ENCODE data around the gene CROCC. TPM values are rescaled to one million over a fixed set of nuclear protein-coding genes. Genes with fewer than 3 reads are reported as not detected.
"Not testable (repeated sequence)": the region's sequence is repeated elsewhere in the genome, so short reads cannot be mapped to it uniquely, and the experiment has no call there.

Gene CROCC
- total and polyA plus RNA-seq, 2 experiments from 2014 or later = 15.1 to 106 TPM

DNA sequence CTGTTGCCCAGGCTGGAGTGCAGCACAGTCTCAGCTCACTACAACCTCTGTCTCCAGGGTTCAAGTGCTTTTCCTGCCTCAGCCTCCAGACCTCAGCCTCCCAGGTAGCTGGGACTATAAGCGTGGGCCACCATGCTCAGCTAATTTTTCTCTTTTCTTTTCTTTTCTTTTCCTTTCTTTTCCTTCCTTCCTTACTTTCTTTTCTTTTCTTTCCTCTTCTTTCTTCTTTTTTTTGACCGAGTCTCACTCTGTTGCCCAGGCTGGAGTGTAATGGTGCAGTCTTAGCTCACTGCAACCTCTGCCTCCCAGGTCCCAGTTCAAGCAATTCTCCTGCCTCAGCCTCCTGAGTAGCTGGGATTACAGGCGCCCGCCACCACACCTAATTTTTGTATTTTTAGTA, 42.4 kb downstream of the CROCC start:
- not testable (repeated sequence) for H3K4me2 ChIP-seq; H4K20me1 ChIP-seq (replicated peaks; ENCODE audit: insufficient read depth); ATAC-seq; H3K9me3 Mint-ChIP-seq; H3K79me2 ChIP-seq (replicated peaks; ENCODE audit: insufficient read depth); H2AFZ ChIP-seq; H3K4me3 Mint-ChIP-seq; H3K4me1 Mint-ChIP-seq; H3K36me3 ChIP-seq (ENCODE audit: insufficient read depth); H3K27ac ChIP-seq (ENCODE audit: low read depth); H3K27ac Mint-ChIP-seq; DNase-seq (ENCODE audit: low spot score); H3K4me1 ChIP-seq (ENCODE audit: insufficient read depth); H3K27me3 ChIP-seq (ENCODE audit: insufficient read depth); H3K27me3 Mint-ChIP-seq (ENCODE audit: insufficient read depth, low read depth, poor library complexity); H3K4me3 ChIP-seq; H3K9me2 ChIP-seq (ENCODE audit: insufficient read depth)
- peaks cover 37% of the 10 kb centered on the region for H3K36me3 Mint-ChIP-seq (ENCODE audit: low read depth)
- peaks cover 14% of the 10 kb centered on the region; the same call in 1 of the 2 replicates for H3F3A ChIP-seq (replicated peaks; ENCODE audit: low read depth)

DNA sequence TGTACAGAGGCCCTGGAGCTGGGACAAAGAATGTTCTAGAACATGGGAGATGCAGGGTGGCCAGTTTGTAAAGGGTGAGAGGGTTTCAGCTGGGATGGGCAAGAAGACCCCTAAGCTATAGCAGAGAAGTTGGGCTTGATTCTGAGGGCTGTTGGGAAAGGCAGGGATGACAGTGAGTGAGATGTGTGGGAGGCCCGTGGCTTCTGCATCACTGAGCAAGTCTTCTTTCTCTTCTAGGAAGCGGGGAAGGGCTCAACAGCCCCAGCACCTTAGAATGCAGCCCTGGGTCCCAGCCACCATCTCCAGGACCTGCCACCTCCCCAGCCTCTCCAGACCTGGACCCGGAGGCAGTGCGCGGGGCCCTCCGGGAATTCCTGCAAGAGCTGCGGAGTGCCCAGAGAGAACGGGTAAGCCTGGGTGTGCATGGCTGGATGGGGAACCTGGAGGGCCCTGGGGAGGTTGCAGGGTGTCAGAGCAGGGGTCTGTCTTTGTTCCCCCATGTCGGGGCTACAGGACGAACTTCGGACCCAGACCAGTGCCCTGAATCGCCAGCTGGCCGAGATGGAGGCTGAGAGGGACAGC, 43.8 kb downstream of the CROCC start:
- H3K27me3 Mint-ChIP-seq (ENCODE audit: insufficient read depth, low read depth, poor library complexity) = peaks cover 11% of the 10 kb centered on the region
- no peaks in the 10 kb centered on the region for H3K9me3 Mint-ChIP-seq
- Histone ChIP-seq H3K79me2 (replicated peaks; ENCODE audit: insufficient read depth) (0 out of 2 replicates have a peak, but pooled peaks cover 2% of the 10 kb centered on the region), H3K4me2 (no peak overlapping the region), H3K9me2 (ENCODE audit: insufficient read depth) (no peaks in the 10 kb centered on the region), H3K4me1 (ENCODE audit: insufficient read depth) (no peaks in the 10 kb centered on the region; the same call in 1 of the 2 replicates), H3K27me3 (ENCODE audit: insufficient read depth) (no peaks in the 10 kb centered on the region), H3K36me3 (ENCODE audit: insufficient read depth) (peaks cover 3% of the 10 kb centered on the region; the same call in 1 of the 2 replicates), H4K20me1 (replicated peaks; ENCODE audit: insufficient read depth) (0 out of 2 replicates have a peak, but pooled peaks cover 3% of the 10 kb centered on the region), H2AFZ (no peak overlapping the region), H3K4me3 (no peak overlapping the region), H3F3A (replicated peaks; ENCODE audit: low read depth) (peaks cover 2% of the 10 kb centered on the region; the same call in 1 of the 2 replicates), H3K27ac (ENCODE audit: low read depth) (no peak overlapping the region)
- H3K4me3 Mint-ChIP-seq = no peak overlapping the region
- H3K4me1 Mint-ChIP-seq = peaks cover under 1% of the 10 kb centered on the region; the same call in 2 of the 3 replicates
- no peak overlapping the region for H3K27ac Mint-ChIP-seq
- ATAC-seq (no peak), DNase-seq (ENCODE audit: low spot score) (no peak)
- peaks cover 35% of the 10 kb centered on the region for H3K36me3 Mint-ChIP-seq (ENCODE audit: low read depth)
- TF ChIP-seq EZH2 (IDR thresholded peaks at IDR 0.05; ENCODE audit: low read depth, unreplicated experiment) (no peak), STAT1 (IDR thresholded peaks at IDR 0.05; ENCODE audit: unreplicated experiment) (no peak), POLR2AphosphoS5 (IDR thresholded peaks at IDR 0.05; ENCODE audit: low read depth) (no peak), JUNB (IDR thresholded peaks at IDR 0.05; ENCODE audit: unreplicated experiment) (no peak), ZNF114 (CRISPR knock-in tag; IDR thresholded peaks at IDR 0.05) (no peak)
- TF ChIP-seq, protein P1, sequence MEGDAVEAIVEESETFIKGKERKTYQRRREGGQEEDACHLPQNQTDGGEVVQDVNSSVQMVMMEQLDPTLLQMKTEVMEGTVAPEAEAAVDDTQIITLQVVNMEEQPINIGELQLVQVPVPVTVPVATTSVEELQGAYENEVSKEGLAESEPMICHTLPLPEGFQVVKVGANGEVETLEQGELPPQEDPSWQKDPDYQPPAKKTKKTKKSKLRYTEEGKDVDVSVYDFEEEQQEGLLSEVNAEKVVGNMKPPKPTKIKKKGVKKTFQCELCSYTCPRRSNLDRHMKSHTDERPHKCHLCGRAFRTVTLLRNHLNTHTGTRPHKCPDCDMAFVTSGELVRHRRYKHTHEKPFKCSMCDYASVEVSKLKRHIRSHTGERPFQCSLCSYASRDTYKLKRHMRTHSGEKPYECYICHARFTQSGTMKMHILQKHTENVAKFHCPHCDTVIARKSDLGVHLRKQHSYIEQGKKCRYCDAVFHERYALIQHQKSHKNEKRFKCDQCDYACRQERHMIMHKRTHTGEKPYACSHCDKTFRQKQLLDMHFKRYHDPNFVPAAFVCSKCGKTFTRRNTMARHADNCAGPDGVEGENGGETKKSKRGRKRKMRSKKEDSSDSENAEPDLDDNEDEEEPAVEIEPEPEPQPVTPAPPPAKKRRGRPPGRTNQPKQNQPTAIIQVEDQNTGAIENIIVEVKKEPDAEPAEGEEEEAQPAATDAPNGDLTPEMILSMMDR (conservative IDR thresholded peaks at IDR 0.05; ENCODE audit: low read depth in 2 of 2) = no peak
- TF ChIP-seq, protein P2, sequence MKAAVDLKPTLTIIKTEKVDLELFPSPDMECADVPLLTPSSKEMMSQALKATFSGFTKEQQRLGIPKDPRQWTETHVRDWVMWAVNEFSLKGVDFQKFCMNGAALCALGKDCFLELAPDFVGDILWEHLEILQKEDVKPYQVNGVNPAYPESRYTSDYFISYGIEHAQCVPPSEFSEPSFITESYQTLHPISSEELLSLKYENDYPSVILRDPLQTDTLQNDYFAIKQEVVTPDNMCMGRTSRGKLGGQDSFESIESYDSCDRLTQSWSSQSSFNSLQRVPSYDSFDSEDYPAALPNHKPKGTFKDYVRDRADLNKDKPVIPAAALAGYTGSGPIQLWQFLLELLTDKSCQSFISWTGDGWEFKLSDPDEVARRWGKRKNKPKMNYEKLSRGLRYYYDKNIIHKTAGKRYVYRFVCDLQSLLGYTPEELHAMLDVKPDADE (IDR thresholded peaks at IDR 0.05) = no peak
- TF ChIP-seq, protein P3, sequence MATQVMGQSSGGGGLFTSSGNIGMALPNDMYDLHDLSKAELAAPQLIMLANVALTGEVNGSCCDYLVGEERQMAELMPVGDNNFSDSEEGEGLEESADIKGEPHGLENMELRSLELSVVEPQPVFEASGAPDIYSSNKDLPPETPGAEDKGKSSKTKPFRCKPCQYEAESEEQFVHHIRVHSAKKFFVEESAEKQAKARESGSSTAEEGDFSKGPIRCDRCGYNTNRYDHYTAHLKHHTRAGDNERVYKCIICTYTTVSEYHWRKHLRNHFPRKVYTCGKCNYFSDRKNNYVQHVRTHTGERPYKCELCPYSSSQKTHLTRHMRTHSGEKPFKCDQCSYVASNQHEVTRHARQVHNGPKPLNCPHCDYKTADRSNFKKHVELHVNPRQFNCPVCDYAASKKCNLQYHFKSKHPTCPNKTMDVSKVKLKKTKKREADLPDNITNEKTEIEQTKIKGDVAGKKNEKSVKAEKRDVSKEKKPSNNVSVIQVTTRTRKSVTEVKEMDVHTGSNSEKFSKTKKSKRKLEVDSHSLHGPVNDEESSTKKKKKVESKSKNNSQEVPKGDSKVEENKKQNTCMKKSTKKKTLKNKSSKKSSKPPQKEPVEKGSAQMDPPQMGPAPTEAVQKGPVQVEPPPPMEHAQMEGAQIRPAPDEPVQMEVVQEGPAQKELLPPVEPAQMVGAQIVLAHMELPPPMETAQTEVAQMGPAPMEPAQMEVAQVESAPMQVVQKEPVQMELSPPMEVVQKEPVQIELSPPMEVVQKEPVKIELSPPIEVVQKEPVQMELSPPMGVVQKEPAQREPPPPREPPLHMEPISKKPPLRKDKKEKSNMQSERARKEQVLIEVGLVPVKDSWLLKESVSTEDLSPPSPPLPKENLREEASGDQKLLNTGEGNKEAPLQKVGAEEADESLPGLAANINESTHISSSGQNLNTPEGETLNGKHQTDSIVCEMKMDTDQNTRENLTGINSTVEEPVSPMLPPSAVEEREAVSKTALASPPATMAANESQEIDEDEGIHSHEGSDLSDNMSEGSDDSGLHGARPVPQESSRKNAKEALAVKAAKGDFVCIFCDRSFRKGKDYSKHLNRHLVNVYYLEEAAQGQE (IDR thresholded peaks at IDR 0.05; ENCODE audit: unreplicated experiment) = no peak
- TF ChIP-seq, protein P4, sequence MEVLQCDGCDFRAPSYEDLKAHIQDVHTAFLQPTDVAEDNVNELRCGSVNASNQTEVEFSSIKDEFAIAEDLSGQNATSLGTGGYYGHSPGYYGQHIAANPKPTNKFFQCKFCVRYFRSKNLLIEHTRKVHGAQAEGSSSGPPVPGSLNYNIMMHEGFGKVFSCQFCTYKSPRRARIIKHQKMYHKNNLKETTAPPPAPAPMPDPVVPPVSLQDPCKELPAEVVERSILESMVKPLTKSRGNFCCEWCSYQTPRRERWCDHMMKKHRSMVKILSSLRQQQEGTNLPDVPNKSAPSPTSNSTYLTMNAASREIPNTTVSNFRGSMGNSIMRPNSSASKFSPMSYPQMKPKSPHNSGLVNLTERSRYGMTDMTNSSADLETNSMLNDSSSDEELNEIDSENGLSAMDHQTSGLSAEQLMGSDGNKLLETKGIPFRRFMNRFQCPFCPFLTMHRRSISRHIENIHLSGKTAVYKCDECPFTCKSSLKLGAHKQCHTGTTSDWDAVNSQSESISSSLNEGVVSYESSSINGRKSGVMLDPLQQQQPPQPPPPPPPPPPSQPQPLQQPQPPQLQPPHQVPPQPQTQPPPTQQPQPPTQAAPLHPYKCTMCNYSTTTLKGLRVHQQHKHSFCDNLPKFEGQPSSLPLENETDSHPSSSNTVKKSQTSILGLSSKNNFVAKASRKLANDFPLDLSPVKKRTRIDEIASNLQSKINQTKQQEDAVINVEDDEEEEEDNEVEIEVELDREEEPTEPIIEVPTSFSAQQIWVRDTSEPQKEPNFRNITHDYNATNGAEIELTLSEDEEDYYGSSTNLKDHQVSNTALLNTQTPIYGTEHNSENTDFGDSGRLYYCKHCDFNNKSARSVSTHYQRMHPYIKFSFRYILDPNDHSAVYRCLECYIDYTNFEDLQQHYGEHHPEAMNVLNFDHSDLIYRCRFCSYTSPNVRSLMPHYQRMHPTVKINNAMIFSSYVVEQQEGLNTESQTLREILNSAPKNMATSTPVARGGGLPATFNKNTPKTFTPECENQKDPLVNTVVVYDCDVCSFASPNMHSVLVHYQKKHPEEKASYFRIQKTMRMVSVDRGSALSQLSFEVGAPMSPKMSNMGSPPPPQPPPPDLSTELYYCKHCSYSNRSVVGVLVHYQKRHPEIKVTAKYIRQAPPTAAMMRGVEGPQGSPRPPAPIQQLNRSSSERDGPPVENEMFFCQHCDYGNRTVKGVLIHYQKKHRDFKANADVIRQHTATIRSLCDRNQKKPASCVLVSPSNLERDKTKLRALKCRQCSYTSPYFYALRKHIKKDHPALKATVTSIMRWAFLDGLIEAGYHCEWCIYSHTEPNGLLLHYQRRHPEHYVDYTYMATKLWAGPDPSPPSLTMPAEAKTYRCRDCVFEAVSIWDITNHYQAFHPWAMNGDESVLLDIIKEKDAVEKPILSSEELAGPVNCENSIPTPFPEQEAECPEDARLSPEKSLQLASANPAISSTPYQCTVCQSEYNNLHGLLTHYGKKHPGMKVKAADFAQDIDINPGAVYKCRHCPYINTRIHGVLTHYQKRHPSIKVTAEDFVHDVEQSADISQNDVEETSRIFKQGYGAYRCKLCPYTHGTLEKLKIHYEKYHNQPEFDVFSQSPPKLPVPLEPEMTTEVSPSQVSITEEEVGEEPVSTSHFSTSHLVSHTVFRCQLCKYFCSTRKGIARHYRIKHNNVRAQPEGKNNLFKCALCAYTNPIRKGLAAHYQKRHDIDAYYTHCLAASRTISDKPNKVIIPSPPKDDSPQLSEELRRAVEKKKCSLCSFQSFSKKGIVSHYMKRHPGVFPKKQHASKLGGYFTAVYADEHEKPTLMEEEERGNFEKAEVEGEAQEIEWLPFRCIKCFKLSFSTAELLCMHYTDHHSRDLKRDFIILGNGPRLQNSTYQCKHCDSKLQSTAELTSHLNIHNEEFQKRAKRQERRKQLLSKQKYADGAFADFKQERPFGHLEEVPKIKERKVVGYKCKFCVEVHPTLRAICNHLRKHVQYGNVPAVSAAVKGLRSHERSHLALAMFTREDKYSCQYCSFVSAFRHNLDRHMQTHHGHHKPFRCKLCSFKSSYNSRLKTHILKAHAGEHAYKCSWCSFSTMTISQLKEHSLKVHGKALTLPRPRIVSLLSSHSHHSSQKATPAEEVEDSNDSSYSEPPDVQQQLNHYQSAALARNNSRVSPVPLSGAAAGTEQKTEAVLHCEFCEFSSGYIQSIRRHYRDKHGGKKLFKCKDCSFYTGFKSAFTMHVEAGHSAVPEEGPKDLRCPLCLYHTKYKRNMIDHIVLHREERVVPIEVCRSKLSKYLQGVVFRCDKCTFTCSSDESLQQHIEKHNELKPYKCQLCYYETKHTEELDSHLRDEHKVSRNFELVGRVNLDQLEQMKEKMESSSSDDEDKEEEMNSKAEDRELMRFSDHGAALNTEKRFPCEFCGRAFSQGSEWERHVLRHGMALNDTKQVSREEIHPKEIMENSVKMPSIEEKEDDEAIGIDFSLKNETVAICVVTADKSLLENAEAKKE (CRISPR knock-in tag; IDR thresholded peaks at IDR 0.05) = no peak
